HepG2 (cell line): Measurements from ENCODE around the gene CILP2. TPM values are rescaled to one million over a fixed set of nuclear protein-coding genes. Genes with fewer than 3 reads are reported as not detected.

Experiments used
- ATAC-seq: fragments of 200-7000 bp; cut with Tn5 transposase; 3 replicates; pipeline ENCODE4 v1.9.1; 2020; ENCODE audit warnings: mild to moderate bottlenecking, moderate library complexity
- BruUV-seq: library from RNA; stranded (reverse); fragments of 400-500 nt; replicated peaks from 2 replicates; lab custom pipeline; 2021; lab: Mats Ljungman, UMichigan
- CTCF ChIA-PET: fragments of 300-600 bp; formaldehyde crosslinking; extraction: SDS; loops from one replicate; lab custom pipeline; 2021; ENCODE audit warnings: low total read pairs, inconsistent platforms, low intra/inter-chr PET ratio; lab: Yijun Ruan, JAX
- POLR2A ChIA-PET: fragments of 350-600 bp; sonication (Branson Sonifier 250); formaldehyde crosslinking; loops from one replicate; lab custom pipeline; 2020; ENCODE audit warnings: antibody characterized with exemption, inconsistent platforms; lab: Yijun Ruan, JAX
- DNase-seq: peaks from one replicate; pipeline ENCODE4 v3.0.0-alpha.2; 2015; ENCODE audit warnings: low spot score
- FAIRE-seq: peaks from 3 replicates; lab custom pipeline; 2011; peaks lifted over from hg19 to GRCh38; lab: Jason Lieb, UNC
- H2AFZ ChIP-seq: one replicate; pipeline ENCODE4 v1.6.1; 2011; ENCODE audit warnings: low read length, inconsistent platforms
- H3K27ac ChIP-seq: fragments of 300-600 bp; 3 replicates; pipeline ENCODE4 v1.8.0; 2011; ENCODE audit warnings: mixed run types, mild to moderate bottlenecking, mixed read lengths, low read length, inconsistent platforms; ENCODE audit not compliant: insufficient read depth; ENCODE audit errors: extremely low read length
- H3K27me3 ChIP-seq, 2 experiments: fragments of 200-600 bp in 1 of 2; 2 replicates in 1 of 2; 3 replicates in 1 of 2; pipeline versions ENCODE4 v1.6.0 to v1.8.0; 2011; ENCODE audit warnings: low read length in 2 of 2, mild to moderate bottlenecking in 2 of 2, moderate library complexity in 2 of 2, inconsistent platforms in 1 of 2; ENCODE audit not compliant: insufficient read depth in 2 of 2, control insufficient read depth in 1 of 2
- H3K36me3 ChIP-seq, 2 experiments: fragments of 200-600 bp in 1 of 2; replicated peaks in 1 of 2; 2 replicates in 1 of 2; 3 replicates in 1 of 2; pipeline versions ENCODE4 v1.5.1 to v1.8.0; 2011; ENCODE audit warnings: low read length in 2 of 2, inconsistent platforms in 1 of 2; ENCODE audit not compliant: insufficient read depth in 2 of 2, control insufficient read depth in 1 of 2
- H3K4me1 ChIP-seq: 2 replicates; pipeline ENCODE4 v1.5.1; 2012; ENCODE audit warnings: low read length, inconsistent platforms; ENCODE audit not compliant: insufficient read depth
- H3K4me2 ChIP-seq: 2 replicates; pipeline ENCODE4 v1.6.0; 2011; ENCODE audit warnings: low read depth, low read length, inconsistent platforms
- H3K4me3 ChIP-seq, 3 experiments: fragments of 200-600 bp in 1 of 3; sonication (generic), shearing (Covaris generic) in 1 of 3; replicated peaks in 1 of 3; 2 replicates each; pipeline ENCODE4 v1.5.1; 2011 to 2016; ENCODE audit warnings: low read length in 3 of 3, inconsistent platforms in 2 of 3, low read depth in 2 of 3, mild to moderate bottlenecking in 2 of 3, control low read depth in 1 of 3, mixed read lengths in 1 of 3; ENCODE audit not compliant: insufficient read depth in 1 of 3
- H3K79me2 ChIP-seq: one replicate; pipeline ENCODE4 v1.6.1; 2011; ENCODE audit warnings: low read length, inconsistent platforms; ENCODE audit not compliant: insufficient read depth
- H3K9ac ChIP-seq: 2 replicates; pipeline ENCODE4 v1.6.0; 2011; ENCODE audit warnings: mild to moderate bottlenecking, low read depth, low read length, inconsistent platforms; ENCODE audit not compliant: insufficient read depth
- H3K9me3 ChIP-seq: 2 replicates; pipeline ENCODE4 v1.5.1; 2012; ENCODE audit warnings: mild to moderate bottlenecking, low read length
- H4K20me1 ChIP-seq: 2 replicates; pipeline ENCODE4 v1.6.0; 2011; ENCODE audit warnings: inconsistent platforms, mild to moderate bottlenecking, low read length, moderate library complexity; ENCODE audit not compliant: insufficient read depth
- FOXO4 ChIP-seq: sonication (generic); formaldehyde crosslinking; conservative IDR thresholded peaks from 2 replicates; pipeline ENCODE4 v1.8.1; 2023; ENCODE audit warnings: missing genetic modification reagents
- HDAC6 ChIP-seq: fragments of 200-600 bp; sonication (generic); IDR thresholded peaks from 2 replicates; pipeline ENCODE4 v1.7.0; 2017; ENCODE audit warnings: mild to moderate bottlenecking, antibody characterized with exemption, low read length, low read depth
- MAFK ChIP-seq, 2 experiments: IDR thresholded peaks in 1 of 2; conservative IDR thresholded peaks in 1 of 2; 2 replicates each; pipeline ENCODE4 v1.6.1; 2011; ENCODE audit warnings: improper control_type of control experiment in 2 of 2, low read length in 2 of 2
- ZNF629 ChIP-seq: sonication (generic); formaldehyde crosslinking; conservative IDR thresholded peaks from 2 replicates; pipeline ENCODE4 v1.5.0; 2020; ENCODE audit warnings: missing genetic modification reagents
- ZNF780A ChIP-seq: sonication (generic); formaldehyde crosslinking; IDR thresholded peaks from 2 replicates; pipeline ENCODE4 v1.8.0; 2022; ENCODE audit warnings: mild to moderate bottlenecking, missing genetic modification reagents, moderate library complexity
- WGBS: methylation state at CpG from one replicate; pipeline ENCODE4 v1.1.6; 2017; ENCODE audit warnings: low lambda C conversion rate; 5-methylcytosine and 5-hydroxymethylcytosine counted together
- in situ Hi-C: cut with HindIII; loops from 2 replicates; pipeline ENCODE4 v1.10.0; 2017; ENCODE audit warnings: low pct_unique_long_range_greater_than_20kb; ENCODE audit not compliant: extremely low pct_ligation_motif_present
- intact Hi-C: fragments of 100-400 bp; cut with micrococcal nuclease; formaldehyde crosslinking; loops from one replicate; pipeline ENCODE4 v1.10.0; 2022; ENCODE audit not compliant: unreplicated experiment
- polyA plus RNA-seq, 8 experiments: library from polyadenylated mRNA; depleted of rRNA in 3 of 8; stranded (reverse) in 7 of 8; unstranded in 1 of 8; fragments of >200 nt; fragmentation: Illumina TruSeq in 4 of 8; extraction: Trizol in 4 of 8; gene quantifications; 2 replicates each; pipeline versions ENCODE4 v1.2.1 to v1.2.3, GENCODE V29; 2011 to 2016; ENCODE audit warnings: low read depth in 4 of 8, missing spikeins in 1 of 8, mixed read lengths in 1 of 8; ENCODE audit not compliant: insufficient read depth in 1 of 8
- total RNA-seq, 5 experiments: library from RNA; depleted of rRNA; stranded (reverse); fragments of >200 nt; fragmentation: Illumina TruSeq; extraction: Trizol; gene quantifications; 2 replicates each; pipeline ENCODE4 v1.2.3, GENCODE V29; 2016; ENCODE audit warnings: low read depth in 1 of 5

The CILP2 gene
- total and polyA plus RNA-seq, 2 of the 13 experiments (the other 11 are each of a cell fraction or from before 2014, with no cell fraction given) = 0.09 to 0.37 TPM

GRCh38 chr19:19550485-19550929 is 12.4 kb downstream of the CILP2 start:
- no peak overlapping the region for H2AFZ ChIP-seq
- FAIRE-seq (no peak), ATAC-seq (no peak), DNase-seq (no peak)
- H3K79me2 ChIP-seq = no peaks in the 10 kb centered on the region
- no peaks in the 10 kb centered on the region for H3K4me1 ChIP-seq
- no peak overlapping the region for H3K4me2 ChIP-seq
- H3K27me3 ChIP-seq = peaks cover 6 to 59% of the 10 kb centered on the region in 2 experiments; a peak in 4 of 5 replicates
- H3K27ac ChIP-seq = no peak overlapping the region
- in situ Hi-C loops = loop anchor here (25.0 kb wide), 1 partner anchor 1012 kb away; the partner anchor contains the start of gene ZNF737
- no peak overlapping the region for H3K4me3 ChIP-seq
- intact Hi-C loops = no loop called here
- CTCF ChIA-PET = no interaction called here
- H3K36me3 ChIP-seq = no peaks in the 10 kb centered on the region
- BruUV-seq = no TSS peak
- H3K9ac ChIP-seq = no peak overlapping the region
- no peaks in the 10 kb centered on the region for H3K9me3 ChIP-seq
- no peak for TF ChIP-seq ZNF780A (CRISPR knock-in tag)
- TF ChIP-seq FOXO4 (CRISPR knock-in tag) = no peak
- peak in 1 of 2 experiments; percentile 11; a peak in 1 of 4 replicates for TF ChIP-seq MAFK (conservative IDR thresholded peaks at IDR 0.05 in 1 of 2, IDR thresholded peaks at IDR 0.05 in 1 of 2; ENCODE audit: low read length in 2 of 2)
- POLR2A ChIA-PET = no interaction called here
- H4K20me1 ChIP-seq = no peaks in the 10 kb centered on the region
- WGBS = 0% methylated on average over 6 of the region's 8 CpGs

GRCh38 chr19:19550972-19551852 is 13.1 kb downstream of the CILP2 start:
- CTCF ChIA-PET = no interaction called here
- H3K27ac ChIP-seq = no peak overlapping the region
- H3K9ac ChIP-seq = no peak overlapping the region
- no peak for TF ChIP-seq HDAC6
- TF ChIP-seq ZNF629 (CRISPR knock-in tag) = peak; percentile 66
- POLR2A ChIA-PET = no interaction called here
- ATAC-seq (no peak), FAIRE-seq (no peak), DNase-seq (no peak)
- no peaks in the 10 kb centered on the region for H3K4me1 ChIP-seq
- no peak overlapping the region for H3K4me2 ChIP-seq
- no peaks in the 10 kb centered on the region for H3K36me3 ChIP-seq
- no peaks in the 10 kb centered on the region for H4K20me1 ChIP-seq
- WGBS = 20% methylated on average over 2 of the region's 10 CpGs
- H3K27me3 ChIP-seq = peaks cover 4 to 56% of the 10 kb centered on the region in 2 experiments; a peak in 4 of 5 replicates
- no peak overlapping the region for H3K4me3 ChIP-seq
- in situ Hi-C loops = loop anchor here (25.0 kb wide), 1 partner anchor 1011 kb away; the partner anchor contains the start of gene ZNF737
- BruUV-seq = no TSS peak
- no peak overlapping the region for H2AFZ ChIP-seq
- no peaks in the 10 kb centered on the region for H3K9me3 ChIP-seq
- intact Hi-C loops = no loop called here
- H3K79me2 ChIP-seq = no peaks in the 10 kb centered on the region
